NCI-H2196 treated with DMSO at 0.1 percent for 48 hours (cell line): ENCODE measurements around the gene SLC4A3.
"Not testable (repeated sequence)": the region's sequence is repeated elsewhere in the genome, so short reads cannot be mapped to it uniquely, and the experiment has no call there.

Experiments
- DNase-seq: peaks from one replicate; lab custom pipeline; 2025; ENCODE audit not compliant: unreplicated experiment; lab: John Stamatoyannopoulos, UW

SLC4A3 gene

GRCh38 chr2:219680958-219681693 lies 53.7 kb downstream of the SLC4A3 start:
- no peak for DNase-seq

- no peak for DNase-seq
These were observed 54.4 kb downstream of the SLC4A3 start for GRCh38 chr2:219681694-219682300.

GRCh38 chr2:219683474-219683873 lies 56.0 kb downstream of the SLC4A3 start:
- not testable (repeated sequence) for DNase-seq

- peak; percentile 75 for DNase-seq
These were observed 57.6 kb downstream of the SLC4A3 start for GRCh38 chr2:219684721-219685689.

GRCh38 chr2:219687272-219687671 lies 59.8 kb downstream of the SLC4A3 start:
- no peak for DNase-seq

GRCh38 chr2:219687882-219688559 lies 60.6 kb downstream of the SLC4A3 start:
- DNase-seq: no peak

- no peak for DNase-seq
These were observed 61.4 kb downstream of the SLC4A3 start for GRCh38 chr2:219688560-219689445.

GRCh38 chr2:219689676-219690628 lies 62.5 kb downstream of the SLC4A3 start:
- DNase-seq: peak; percentile 25

- DNase-seq: no peak
These were observed 64.1 kb downstream of the SLC4A3 start for GRCh38 chr2:219691571-219691970.
